Dendritic cell treated with granulocyte-macrophage colony-stimulating factor and Interleukin-4, amounts not matched to agents 40 ng/mL and 50 ng/mL, for 4 days (primary cell): ENCODE results near the gene RAB25.

Source experiments
- H3K27ac Mint-ChIP-seq: one replicate; pipeline ENCODE4 v1.8.0; 2022; ENCODE audit warnings: mild to moderate bottlenecking, mixed read lengths
- H3K27me3 Mint-ChIP-seq: one replicate; pipeline ENCODE4 v1.8.0; 2022; ENCODE audit warnings: mild to moderate bottlenecking, mixed read lengths
- H3K36me3 Mint-ChIP-seq: one replicate; pipeline ENCODE4 v1.8.0; 2022; ENCODE audit warnings: low read depth, mixed read lengths
- H3K4me1 Mint-ChIP-seq: one replicate; pipeline ENCODE4 v1.8.0; 2022; ENCODE audit warnings: low read depth, mixed read lengths
- H3K4me3 Mint-ChIP-seq: one replicate; pipeline ENCODE4 v1.8.0; 2022; ENCODE audit warnings: mild to moderate bottlenecking, moderate library complexity, mixed read lengths
- H3K9me3 Mint-ChIP-seq: one replicate; pipeline ENCODE4 v1.8.0; 2022; ENCODE audit warnings: mixed read lengths
- intact Hi-C: fragments of 100-400 bp; cut with micrococcal nuclease; formaldehyde crosslinking; loops from one replicate; pipeline ENCODE4 v1.15.0; 2022

RAB25 gene

DNA sequence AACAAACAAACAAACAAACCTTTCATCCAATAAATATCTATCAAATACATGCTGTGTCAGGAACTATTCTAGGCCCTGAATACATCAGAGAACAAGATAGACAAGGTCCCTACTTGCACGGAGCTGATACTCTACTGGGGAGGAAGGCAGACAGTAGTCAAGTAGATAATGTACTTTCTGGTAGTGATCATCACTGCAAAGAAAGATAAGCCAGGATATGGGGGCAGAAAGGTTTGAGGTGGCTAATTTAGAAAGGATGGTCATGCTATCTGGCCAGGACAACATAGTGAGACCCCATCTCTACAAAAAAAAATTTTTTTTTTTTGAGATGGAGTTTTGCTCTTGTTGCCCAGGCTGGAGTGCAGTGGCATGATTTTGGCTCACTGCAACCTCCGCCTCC lies 30.6 kb downstream of the RAB25 start:
- H3K9me3 Mint-ChIP-seq, result no peaks in the 10 kb centered on the region
- peaks cover 78% of the 10 kb centered on the region for H3K36me3 Mint-ChIP-seq
- peaks cover 56% of the 10 kb centered on the region for H3K27me3 Mint-ChIP-seq
- H3K27ac Mint-ChIP-seq, result no peak overlapping the region
- intact Hi-C loops, result loop anchor here (2.0 to 5.0 kb wide), 2 partner anchors 37 to 136 kb away; partner anchors contain the start of gene LAMTOR2
- H3K4me1 Mint-ChIP-seq, result peaks cover 57% of the 10 kb centered on the region
- no peak overlapping the region for H3K4me3 Mint-ChIP-seq

DNA sequence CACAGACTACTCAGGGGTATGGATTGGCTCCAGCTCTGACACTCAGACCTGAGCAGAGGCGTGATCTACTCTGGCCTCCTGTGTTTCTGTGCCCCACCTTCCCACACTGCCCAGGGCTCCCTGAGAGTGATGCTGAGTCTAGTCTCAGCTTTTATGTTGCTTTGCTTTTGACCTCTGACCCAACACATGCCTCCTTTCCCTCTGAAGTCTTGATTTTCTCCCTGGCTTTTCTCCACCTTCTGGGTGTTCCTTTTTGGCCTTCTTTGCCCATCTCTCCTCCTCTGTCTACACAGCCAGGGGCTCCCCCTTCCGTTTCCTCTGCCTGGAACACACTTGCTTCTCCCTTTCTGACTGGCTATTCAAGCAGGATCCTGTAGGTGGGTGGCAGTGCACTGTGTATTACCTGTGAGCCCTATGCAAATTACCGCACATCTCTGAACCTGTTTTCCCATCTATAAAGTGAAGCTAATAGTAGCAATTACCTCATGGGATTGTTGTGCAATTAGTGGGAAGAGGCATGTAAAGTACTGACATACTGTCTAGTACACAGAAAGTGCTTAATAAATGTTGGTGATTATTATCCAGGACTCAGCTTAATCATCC lies 35.0 kb downstream of the RAB25 start:
- intact Hi-C loops, result loop anchor here (1.0 kb wide), 1 partner anchor 34 kb away; no protein-coding TSS in a partner anchor
- Mint-ChIP-seq H3K27ac (no peak overlapping the region), H3K36me3 (peaks cover 87% of the 10 kb centered on the region), H3K27me3 (peaks cover 72% of the 10 kb centered on the region), H3K9me3 (no peaks in the 10 kb centered on the region), H3K4me3 (no peak overlapping the region), H3K4me1 (peaks cover 58% of the 10 kb centered on the region)

- H3K27ac Mint-ChIP-seq, result peak overlapping the region; percentile 86
- H3K4me1 Mint-ChIP-seq, result peaks cover 62% of the 10 kb centered on the region
- peaks cover 85% of the 10 kb centered on the region for H3K36me3 Mint-ChIP-seq
- H3K4me3 Mint-ChIP-seq, result peak overlapping the region; percentile 51
- H3K27me3 Mint-ChIP-seq, result peaks cover 75% of the 10 kb centered on the region
- intact Hi-C loops, result loop anchor here (1.0 kb wide), 1 partner anchor 33 kb away; no protein-coding TSS in a partner anchor
- H3K9me3 Mint-ChIP-seq, result no peaks in the 10 kb centered on the region
Measured at GRCh38 chr1:156096640-156097391, 35.9 kb downstream of the RAB25 start.

- Mint-ChIP-seq H3K36me3 (peaks cover 79% of the 10 kb centered on the region), H3K9me3 (no peaks in the 10 kb centered on the region), H3K4me1 (peaks cover 70% of the 10 kb centered on the region), H3K27ac (peak overlapping the region; percentile 86), H3K27me3 (peaks cover 70% of the 10 kb centered on the region), H3K4me3 (no peak overlapping the region)
- intact Hi-C loops, result no loop called here
Measured at GRCh38 chr1:156097499-156098178, 36.7 kb downstream of the RAB25 start.

- Mint-ChIP-seq H3K4me3 (no peak overlapping the region), H3K27ac (no peak overlapping the region), H3K36me3 (peaks cover 67% of the 10 kb centered on the region), H3K9me3 (no peaks in the 10 kb centered on the region), H3K4me1 (peaks cover 77% of the 10 kb centered on the region), H3K27me3 (peaks cover 60% of the 10 kb centered on the region)
- intact Hi-C loops, result no loop called here
Measured at GRCh38 chr1:156098784-156099183, 37.8 kb downstream of the RAB25 start.

DNA sequence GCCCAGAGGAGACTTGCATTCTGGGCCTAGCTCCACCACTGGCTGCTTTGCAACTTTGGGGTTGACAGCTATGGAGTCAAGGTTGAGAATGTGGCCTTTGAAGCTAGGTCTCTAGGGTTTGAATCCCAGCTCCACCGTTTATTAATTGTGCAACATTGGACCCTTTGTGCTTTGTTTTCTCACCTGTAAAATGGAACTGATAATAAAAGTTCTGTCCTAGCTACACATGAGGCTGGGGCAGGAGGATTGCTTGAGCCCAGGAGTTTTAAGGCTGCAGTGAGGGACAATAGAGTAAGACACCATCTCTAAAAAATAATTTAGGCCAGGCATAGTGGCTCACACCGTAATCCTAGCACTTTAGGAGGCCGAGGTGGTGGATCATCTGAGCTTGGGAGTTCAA lies 38.3 kb downstream of the RAB25 start:
- intact Hi-C loops, result no loop called here
- Mint-ChIP-seq H3K27me3 (peaks cover 55% of the 10 kb centered on the region), H3K9me3 (no peaks in the 10 kb centered on the region), H3K27ac (no peak overlapping the region), H3K36me3 (peaks cover 62% of the 10 kb centered on the region), H3K4me1 (peaks cover 77% of the 10 kb centered on the region), H3K4me3 (no peak overlapping the region)

- Mint-ChIP-seq H3K36me3 (peaks cover 57% of the 10 kb centered on the region), H3K27ac (peak overlapping the region; percentile 53), H3K9me3 (no peaks in the 10 kb centered on the region), H3K4me1 (peaks cover 86% of the 10 kb centered on the region), H3K27me3 (peaks cover 49% of the 10 kb centered on the region), H3K4me3 (no peak overlapping the region)
- intact Hi-C loops, result no loop called here
Measured at GRCh38 chr1:156100205-156100995, 39.4 kb downstream of the RAB25 start.

DNA sequence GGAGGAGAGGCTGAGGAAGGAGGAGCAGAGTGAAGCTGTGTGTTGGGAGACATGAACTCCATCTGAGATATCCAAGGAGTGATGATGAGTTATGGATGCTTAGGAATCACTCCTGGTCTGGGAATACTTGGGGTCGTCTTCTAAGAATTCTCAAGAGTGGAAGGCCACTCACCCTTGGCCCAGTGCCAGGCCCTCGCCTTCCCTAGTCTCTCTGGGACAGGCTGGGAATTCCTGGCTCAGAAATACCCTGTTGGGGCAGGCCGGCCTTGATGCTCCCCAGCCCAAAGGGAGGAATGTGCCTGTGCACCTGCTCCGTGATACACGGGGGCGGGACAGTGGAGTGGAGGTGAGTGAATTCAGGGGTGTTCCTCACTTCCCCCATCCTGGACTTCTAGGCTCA lies 40.9 kb downstream of the RAB25 start:
- H3K4me1 Mint-ChIP-seq, result peaks cover 86% of the 10 kb centered on the region
- H3K27me3 Mint-ChIP-seq, result peaks cover 42% of the 10 kb centered on the region
- intact Hi-C loops, result no loop called here
- no peaks in the 10 kb centered on the region for H3K9me3 Mint-ChIP-seq
- no peak overlapping the region for H3K4me3 Mint-ChIP-seq
- H3K36me3 Mint-ChIP-seq, result peaks cover 42% of the 10 kb centered on the region
- peak overlapping the region; percentile 95 for H3K27ac Mint-ChIP-seq

DNA sequence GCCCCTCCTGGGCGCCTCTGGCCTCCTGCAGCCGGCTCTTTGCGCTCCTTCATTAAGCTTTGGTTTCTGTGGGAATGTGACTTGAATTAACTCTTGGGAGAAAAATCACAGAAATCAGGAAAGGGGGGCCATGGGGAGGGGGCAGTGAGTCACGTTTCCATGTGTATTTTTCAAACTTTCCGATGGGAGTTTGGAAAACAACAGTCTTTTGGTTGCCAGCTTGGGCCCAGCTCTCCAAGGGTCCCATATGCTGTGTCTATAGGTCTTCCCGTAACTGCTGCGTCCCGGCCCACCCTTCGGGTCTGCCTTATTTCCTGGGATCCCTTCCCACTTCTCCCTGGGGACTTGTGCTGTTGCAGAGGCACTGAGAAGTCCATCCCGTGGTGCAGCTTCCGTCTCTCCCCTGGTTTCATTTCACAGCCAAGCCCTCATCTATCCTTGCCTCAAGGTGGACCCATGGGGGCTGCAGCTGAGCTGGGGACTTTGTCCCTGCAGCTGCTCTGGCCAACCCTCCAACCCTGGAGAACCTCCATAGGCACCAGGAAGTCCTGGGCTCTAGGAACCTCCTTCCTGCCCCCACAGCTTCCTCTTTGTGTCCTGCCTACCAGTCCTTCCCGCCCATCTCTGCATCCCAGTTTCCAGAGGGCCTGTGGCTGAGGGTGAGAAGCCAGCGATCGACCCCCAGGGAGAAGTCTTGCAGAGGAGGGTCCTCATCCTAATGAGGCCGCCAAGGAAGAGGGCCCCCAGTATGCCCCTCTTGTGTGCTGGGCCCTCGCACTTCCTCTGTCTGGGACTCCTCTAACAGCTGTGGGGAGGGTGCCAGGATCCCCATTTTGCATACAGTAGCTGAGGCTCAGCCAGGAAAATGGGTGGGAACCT lies 41.9 kb downstream of the RAB25 start:
- intact Hi-C loops, result no loop called here
- peaks cover 46% of the 10 kb centered on the region for H3K27me3 Mint-ChIP-seq
- peaks cover 33% of the 10 kb centered on the region for H3K36me3 Mint-ChIP-seq
- H3K27ac Mint-ChIP-seq, result peak overlapping the region; percentile 95
- H3K9me3 Mint-ChIP-seq, result no peaks in the 10 kb centered on the region
- H3K4me3 Mint-ChIP-seq, result peak overlapping the region; percentile 24
- peaks cover 84% of the 10 kb centered on the region for H3K4me1 Mint-ChIP-seq

GRCh38 chr1:156103521-156103947 lies 42.6 kb downstream of the RAB25 start:
- Mint-ChIP-seq H3K9me3 (no peaks in the 10 kb centered on the region), H3K4me1 (peaks cover 78% of the 10 kb centered on the region), H3K27me3 (peaks cover 46% of the 10 kb centered on the region), H3K4me3 (peak overlapping the region; percentile 50), H3K36me3 (peaks cover 26% of the 10 kb centered on the region), H3K27ac (peak overlapping the region; percentile 95)
- intact Hi-C loops, result no loop called here

GRCh38 chr1:156104065-156104810 lies 43.3 kb downstream of the RAB25 start:
- H3K4me3 Mint-ChIP-seq, result peak overlapping the region; percentile 50
- H3K4me1 Mint-ChIP-seq, result peaks cover 80% of the 10 kb centered on the region

More at GRCh38 chr1:156104065-156104810, 43.3 kb downstream of the RAB25 start:
- Mint-ChIP-seq H3K9me3 (no peaks in the 10 kb centered on the region), H3K27ac (peak overlapping the region; percentile 95), H3K36me3 (peaks cover 26% of the 10 kb centered on the region), H3K27me3 (peaks cover 49% of the 10 kb centered on the region)
- intact Hi-C loops, result no loop called here
